CD14-positive monocyte (primary cell): ENCODE measurements around the gene RAB3GAP2. TPM values are rescaled to one million over a fixed set of nuclear protein-coding genes. Genes with fewer than 3 reads are reported as not detected.
A peak's percentile ranks its signal among the peaks of the same experiment; 100 is the strongest.

ENCODE experiments used
- DNase-seq, 3 donors: peaks; one replicate each; pipeline ENCODE4 v3.0.0-alpha.2; 2011 to 2022
- H2AFZ ChIP-seq: 2 replicates; pipeline ENCODE4 v1.6.0; 2012; ENCODE audit warnings: mild to moderate bottlenecking, low read depth, low read length, inconsistent platforms; ENCODE audit not compliant: insufficient read depth, poor library complexity, severe bottlenecking
- H3K27ac ChIP-seq, 2 donors: 1 replicate in 1 of 2; 2 replicates in 1 of 2; pipeline ENCODE4 v1.5.1; 2012 to 2013; ENCODE audit warnings: low read length in 2 of 2, control low read depth in 1 of 2, inconsistent platforms in 1 of 2, low read depth in 1 of 2, mild to moderate bottlenecking in 1 of 2
- H3K27me3 ChIP-seq, 2 donors: one replicate each; pipeline versions ENCODE4 v1.6.0 to v1.6.1; 2011 to 2013; ENCODE audit warnings: low read length in 2 of 2; ENCODE audit not compliant: control insufficient read depth in 2 of 2, insufficient read depth in 2 of 2
- H3K36me3 ChIP-seq, 2 donors: replicated peaks in 1 of 2; 1 replicate in 1 of 2; 2 replicates in 1 of 2; pipeline versions ENCODE4 v1.5.1 to v1.6.1; 2012 to 2013; ENCODE audit warnings: low read length in 2 of 2, control low read depth in 1 of 2, inconsistent platforms in 1 of 2, mild to moderate bottlenecking in 1 of 2; ENCODE audit not compliant: insufficient read depth in 2 of 2, control insufficient read depth in 1 of 2
- H3K4me1 ChIP-seq, 2 donors: 1 replicate in 1 of 2; 2 replicates in 1 of 2; pipeline versions ENCODE4 v1.5.1 to v1.6.1; 2012 to 2013; ENCODE audit warnings: low read length in 2 of 2, control low read depth in 1 of 2, inconsistent platforms in 1 of 2, mild to moderate bottlenecking in 1 of 2, moderate library complexity in 1 of 2; ENCODE audit not compliant: insufficient read depth in 2 of 2, control insufficient read depth in 1 of 2
- H3K4me2 ChIP-seq: replicated peaks from 2 replicates; pipeline ENCODE3; 2012; ENCODE audit warnings: low read length, moderate library complexity, mild to moderate bottlenecking; ENCODE audit not compliant: poor library complexity, severe bottlenecking; ENCODE audit errors: extremely low read depth
- H3K4me3 ChIP-seq, 3 experiments: fragments of 200-600 bp in 1 of 3; sonication (generic) in 1 of 3; replicated peaks in 1 of 3; 1 replicate in 2 of 3; 2 replicates in 1 of 3; pipeline ENCODE4 v1.5.1; 2011 to 2013; ENCODE audit warnings: low read length in 3 of 3, mild to moderate bottlenecking in 3 of 3, control low read depth in 2 of 3, low read depth in 2 of 3, inconsistent platforms in 1 of 3, moderate library complexity in 1 of 3
- H3K79me2 ChIP-seq: 2 replicates; pipeline ENCODE4 v1.6.0; 2012; ENCODE audit warnings: mild to moderate bottlenecking, control low read depth, inconsistent platforms, low read length, moderate library complexity; ENCODE audit not compliant: insufficient read depth
- H3K9ac ChIP-seq: 2 replicates; pipeline ENCODE4 v1.6.0; 2017; ENCODE audit warnings: low read length, mild to moderate bottlenecking; ENCODE audit not compliant: insufficient read depth, poor library complexity, severe bottlenecking
- H3K9me3 ChIP-seq, 2 donors: replicated peaks in 1 of 2; 1 replicate in 1 of 2; 2 replicates in 1 of 2; pipeline versions ENCODE4 v1.5.1 to v1.6.1; 2012 to 2013; ENCODE audit warnings: low read length in 2 of 2, control low read depth in 1 of 2; ENCODE audit not compliant: control insufficient read depth in 1 of 2, insufficient read depth in 1 of 2
- H4K20me1 ChIP-seq: 2 replicates; pipeline ENCODE4 v1.6.0; 2012; ENCODE audit warnings: mild to moderate bottlenecking, low read length, control low read depth, moderate library complexity; ENCODE audit not compliant: insufficient read depth
- H3K27ac Mint-ChIP-seq, 7 donors: one replicate each; pipeline ENCODE4 v1.8.0; 2020; ENCODE audit warnings: mild to moderate bottlenecking in 7 of 7, mixed read lengths in 7 of 7, moderate library complexity in 6 of 7, inconsistent platforms in 2 of 7
- H3K27me3 Mint-ChIP-seq, 3 donors: one replicate each; pipeline ENCODE4 v1.8.0; 2021 to 2022; ENCODE audit warnings: low read depth in 3 of 3, mild to moderate bottlenecking in 3 of 3, mixed read lengths in 3 of 3, moderate library complexity in 3 of 3, inconsistent platforms in 1 of 3
- H3K36me3 Mint-ChIP-seq, 2 donors: one replicate each; pipeline ENCODE4 v1.8.0; 2020; ENCODE audit warnings: mixed read lengths in 2 of 2, inconsistent platforms in 1 of 2, mild to moderate bottlenecking in 1 of 2
- H3K4me1 Mint-ChIP-seq: one replicate; pipeline ENCODE4 v1.8.0; 2020; ENCODE audit warnings: mild to moderate bottlenecking, mixed read lengths
- H3K4me3 Mint-ChIP-seq, 2 donors: one replicate each; pipeline ENCODE4 v1.8.0; 2020; ENCODE audit warnings: mild to moderate bottlenecking in 2 of 2, mixed read lengths in 2 of 2, moderate library complexity in 1 of 2
- H3K9me3 Mint-ChIP-seq, 7 donors: one replicate each; pipeline ENCODE4 v1.8.0; 2020 to 2022; ENCODE audit warnings: mixed read lengths in 7 of 7, mild to moderate bottlenecking in 6 of 7, moderate library complexity in 6 of 7, inconsistent platforms in 2 of 7
- CTCF ChIP-seq: fragments of 200-600 bp; IDR thresholded peaks from one replicate; pipeline ENCODE4 v1.8.0; 2022; ENCODE audit warnings: antibody characterized with exemption, mild to moderate bottlenecking
- WGBS: methylation state at CpG from one replicate; pipeline ENCODE4 v1.1.5; 2013; ENCODE audit warnings: missing lambda C conversion rate; ENCODE audit not compliant: insufficient coverage; 5-methylcytosine and 5-hydroxymethylcytosine counted together
- intact Hi-C, 2 donors: fragments of 100-400 bp; cut with micrococcal nuclease; formaldehyde crosslinking; loops; one replicate each; pipeline versions ENCODE4 v1.15.0 to v1.15.1; 2023
- polyA plus RNA-seq, 3 donors: library from polyadenylated mRNA; depleted of rRNA in 1 of 3; unstranded in 2 of 3; stranded (reverse) in 1 of 3; fragments of 300-500 nt in 2 of 3; fragments of >200 nt in 1 of 3; fragmentation: Illumina TruSeq in 2 of 3; gene quantifications; 1 replicate in 2 of 3; 2 replicates in 1 of 3; pipeline ENCODE4 v1.2.3, GENCODE V29; 2012 to 2021

Gene RAB3GAP2
- polyA plus RNA-seq, 3 donors, result 9.8 to 12.1 (median 11.6) TPM

DNA sequence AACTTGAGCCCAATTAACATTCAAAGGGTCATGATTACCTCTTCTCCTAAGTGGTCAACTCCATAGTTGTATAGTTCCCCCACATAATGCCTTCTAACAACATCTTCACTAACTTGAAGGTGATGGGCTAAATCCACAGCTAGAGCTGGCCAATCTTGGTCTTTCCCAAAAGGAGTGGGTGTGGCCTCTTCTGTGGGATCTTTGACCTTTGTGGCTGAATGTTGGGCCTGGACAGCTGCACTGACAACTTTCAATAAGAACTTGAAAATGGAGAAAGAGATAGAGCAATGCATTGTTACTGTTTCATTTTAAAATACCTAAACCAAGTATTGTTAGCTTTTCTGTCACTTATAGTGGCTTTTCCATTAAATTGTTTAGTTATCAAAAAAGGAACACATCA lies 119.1 kb downstream of the RAB3GAP2 start:
- no peak for TF ChIP-seq CTCF
- Histone ChIP-seq H3K27me3 (no peaks in the 10 kb centered on the region), H3K4me1 (no peaks in the 10 kb centered on the region), H2AFZ (no peak overlapping the region), H3K9me3 (no peaks in the 10 kb centered on the region), H3K36me3 (peaks cover 73 to 97% of the 10 kb centered on the region in 2 donors), H3K79me2 (no peaks in the 10 kb centered on the region), H4K20me1 (no peaks in the 10 kb centered on the region), H3K27ac (peak overlapping the region in 1 of 2 donors; percentile 14), H3K9ac (no peak overlapping the region), H3K4me2 (no peak overlapping the region), H3K4me3 (no peak overlapping the region)
- no peaks in the 10 kb centered on the region for H3K27me3 Mint-ChIP-seq
- H3K36me3 Mint-ChIP-seq, result peaks cover 59 to 72% of the 10 kb centered on the region in 2 donors
- no peak overlapping the region for H3K27ac Mint-ChIP-seq
- intact Hi-C loops, result no loop called here
- no peak overlapping the region for H3K4me3 Mint-ChIP-seq
- no peaks in the 10 kb centered on the region for H3K4me1 Mint-ChIP-seq
- no peaks in the 10 kb centered on the region for H3K9me3 Mint-ChIP-seq
- DNase-seq, result no peak

DNA sequence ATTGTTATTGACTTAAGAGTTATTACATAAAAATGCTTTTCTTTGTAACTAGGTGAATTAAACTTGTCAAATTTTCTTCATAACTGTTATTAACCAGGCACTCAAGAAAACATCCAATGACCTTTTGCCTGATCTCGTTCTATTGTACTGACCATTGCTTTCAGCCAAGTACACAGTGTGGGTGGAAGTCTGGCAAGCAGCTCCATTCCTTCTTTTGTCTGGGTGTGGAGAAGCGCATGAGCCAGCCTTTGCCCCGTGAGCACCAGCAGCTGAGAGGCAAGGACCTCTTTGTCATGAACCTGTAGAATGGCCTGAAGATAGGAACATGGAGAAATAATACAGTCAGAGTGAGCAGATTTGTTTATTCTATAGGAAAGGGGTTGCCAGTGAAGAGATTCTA lies 120.8 kb downstream of the RAB3GAP2 start:
- Mint-ChIP-seq H3K9me3 (peaks cover 0 to 3% (median 0%) of the 10 kb centered on the region in 7 donors), H3K4me3 (no peak overlapping the region), H3K4me1 (no peaks in the 10 kb centered on the region), H3K36me3 (peaks cover 57 to 72% of the 10 kb centered on the region in 2 donors), H3K27ac (peak overlapping the region in 2 of 7 donors; percentile 52 to 55), H3K27me3 (no peaks in the 10 kb centered on the region)
- Histone ChIP-seq H4K20me1 (no peaks in the 10 kb centered on the region), H3K27ac (no peak overlapping the region), H3K9ac (no peak overlapping the region), H3K79me2 (no peaks in the 10 kb centered on the region), H3K27me3 (no peaks in the 10 kb centered on the region), H3K36me3 (peaks cover 67 to 97% of the 10 kb centered on the region in 2 donors), H3K4me2 (no peak overlapping the region), H3K9me3 (no peaks in the 10 kb centered on the region), H3K4me3 (no peak overlapping the region), H3K4me1 (no peaks in the 10 kb centered on the region), H2AFZ (no peak overlapping the region)
- no peak for DNase-seq
- WGBS, result 100% methylated on average over 2 of the region's 3 CpGs
- TF ChIP-seq CTCF, result no peak
- intact Hi-C loops, result no loop called here
